Smooth muscle cell of the brain vasculature (primary cell): Measurements from ENCODE around the gene LPAR6.

ENCODE experiments used
- DNase-seq: peaks from one replicate; pipeline ENCODE4 v3.0.0-alpha.2; 2012; ENCODE audit warnings: low read depth, low spot score

The LPAR6 gene

DNA sequence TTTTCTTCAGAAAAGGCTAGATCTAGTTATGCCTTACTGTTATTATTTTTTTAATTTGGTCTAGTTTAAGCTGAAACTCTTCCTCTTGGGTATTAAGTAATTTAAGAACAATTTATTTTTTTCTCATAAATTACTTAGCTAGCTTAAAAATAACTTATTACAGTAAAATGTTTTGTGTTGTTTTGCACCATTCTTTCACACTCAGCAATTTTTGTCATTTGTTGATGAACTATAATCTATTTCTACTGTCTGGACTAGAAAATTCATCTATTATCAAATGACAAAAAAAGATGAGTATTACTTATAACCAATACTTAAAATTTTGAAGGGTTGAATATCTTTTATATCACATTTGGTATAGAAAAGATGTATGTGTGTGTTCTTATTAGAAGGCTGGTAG, 1.6 kb upstream of the LPAR6 start:
- no peak for DNase-seq

DNA sequence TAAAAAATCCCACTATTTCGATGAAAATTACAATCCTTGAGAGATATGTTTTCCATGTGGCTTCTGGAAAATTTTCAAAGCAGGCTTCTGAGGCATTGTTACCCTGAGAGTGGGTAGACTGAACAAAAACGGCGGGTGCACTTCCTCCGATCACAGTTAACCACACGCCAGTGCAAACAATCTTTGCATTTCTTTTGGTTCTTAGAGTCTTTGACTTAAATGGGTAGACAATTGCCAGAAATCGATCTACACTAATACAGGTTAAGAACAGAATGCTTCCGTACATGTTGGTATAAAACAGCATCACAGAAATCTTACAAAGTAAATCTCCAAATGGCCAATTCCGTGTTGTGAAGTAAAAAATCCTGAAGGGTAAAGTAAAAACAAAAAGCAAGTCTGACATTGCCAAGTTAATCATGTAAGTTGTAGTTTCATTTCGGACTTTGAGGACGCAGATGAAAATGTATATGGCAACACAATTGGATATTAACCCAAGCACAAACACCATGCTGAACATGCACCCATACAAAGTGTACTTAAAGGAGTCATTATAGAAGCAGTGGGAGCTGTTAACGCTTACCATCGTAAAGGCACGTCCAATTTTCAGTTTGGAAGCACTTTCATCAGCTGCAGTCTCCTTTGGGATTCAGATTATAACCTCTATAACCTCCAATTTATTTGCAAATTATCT, 927 bp downstream of the LPAR6 start:
- DNase-seq = no peak

DNA sequence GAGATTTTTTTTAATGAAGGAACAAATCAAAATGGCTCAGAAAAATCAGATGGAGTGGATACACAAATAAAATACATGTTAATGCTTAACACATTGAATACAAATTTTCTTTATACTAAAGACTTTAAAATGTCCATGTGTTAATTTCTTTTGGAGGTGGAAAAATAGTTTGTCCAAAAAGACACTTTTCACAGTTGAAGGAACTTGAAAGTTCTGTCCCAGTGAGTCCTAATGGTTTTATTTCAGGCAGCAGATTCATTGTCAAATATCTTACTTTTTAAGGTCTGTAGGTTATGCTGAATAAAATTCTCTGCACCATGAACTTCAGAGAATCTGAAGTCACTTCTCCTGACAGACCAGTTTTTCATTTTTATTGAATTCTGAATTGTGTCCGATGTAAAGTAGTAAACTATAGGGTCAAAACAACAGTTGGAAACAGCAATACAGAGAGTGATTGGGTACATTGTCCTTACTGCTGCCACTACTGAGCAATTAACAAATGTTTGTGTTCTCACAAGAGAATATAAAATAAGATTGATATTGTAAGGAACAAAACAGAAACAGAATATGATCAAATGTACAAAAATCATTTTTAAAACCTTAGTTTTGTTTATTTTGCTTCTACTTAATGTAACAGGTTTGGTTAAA, 1.6 kb downstream of the LPAR6 start:
- no peak for DNase-seq

DNA sequence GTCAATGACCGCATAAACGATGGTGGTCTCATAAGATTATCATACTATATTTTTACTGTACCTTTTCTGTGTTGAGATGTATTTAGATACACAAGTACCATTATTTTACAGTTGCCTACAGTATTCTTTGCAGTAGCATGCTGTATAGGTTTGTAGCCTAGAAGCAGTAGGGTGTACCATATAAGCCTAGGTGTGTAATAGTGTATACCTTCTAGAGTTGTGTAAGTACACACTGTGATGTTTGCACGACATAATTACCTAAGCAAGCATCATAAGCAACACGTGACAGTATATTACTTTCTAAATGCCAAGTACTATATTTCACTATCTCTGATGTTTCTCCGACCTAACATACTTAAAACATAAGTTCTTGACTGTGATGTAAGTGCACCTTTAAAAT, 2.7 kb downstream of the LPAR6 start:
- DNase-seq = no peak

DNA sequence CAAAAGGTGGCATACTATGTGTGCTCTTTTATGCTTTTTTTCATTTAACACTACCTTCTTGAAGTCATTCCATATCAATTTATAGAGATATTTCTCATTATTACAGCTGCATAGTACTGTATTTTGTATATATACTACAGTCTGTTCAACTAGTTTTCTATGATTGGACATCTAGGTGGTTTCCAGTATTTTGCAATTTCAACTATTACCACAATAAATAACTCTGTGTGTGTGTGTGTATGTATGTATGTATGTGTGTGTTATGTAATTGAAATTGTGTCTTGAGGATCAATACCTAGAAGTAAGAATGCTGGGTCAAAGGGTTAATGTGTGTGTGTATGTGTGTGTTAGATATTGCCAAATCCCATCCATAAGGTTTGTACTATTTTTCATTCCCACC, 7.0 kb downstream of the LPAR6 start:
- no peak for DNase-seq

DNA sequence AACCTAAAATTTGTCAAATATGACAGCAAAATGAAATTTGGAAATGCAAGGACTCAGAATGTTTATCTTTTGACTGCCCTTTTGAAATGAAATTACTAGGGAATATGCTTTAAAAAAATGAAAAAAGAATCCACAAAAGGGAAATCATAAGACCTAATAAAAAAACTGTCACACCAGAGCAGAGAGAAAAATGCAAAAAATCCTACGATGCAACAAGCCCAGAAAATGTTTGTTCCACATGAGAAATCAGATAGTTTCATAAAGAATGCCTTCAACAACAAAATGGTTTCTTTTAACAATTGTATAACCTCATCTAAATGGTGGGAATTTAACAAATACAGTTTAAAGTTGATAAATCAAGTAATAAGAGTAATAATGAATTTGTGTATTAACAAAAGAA, 8.0 kb downstream of the LPAR6 start:
- DNase-seq = no peak

DNA sequence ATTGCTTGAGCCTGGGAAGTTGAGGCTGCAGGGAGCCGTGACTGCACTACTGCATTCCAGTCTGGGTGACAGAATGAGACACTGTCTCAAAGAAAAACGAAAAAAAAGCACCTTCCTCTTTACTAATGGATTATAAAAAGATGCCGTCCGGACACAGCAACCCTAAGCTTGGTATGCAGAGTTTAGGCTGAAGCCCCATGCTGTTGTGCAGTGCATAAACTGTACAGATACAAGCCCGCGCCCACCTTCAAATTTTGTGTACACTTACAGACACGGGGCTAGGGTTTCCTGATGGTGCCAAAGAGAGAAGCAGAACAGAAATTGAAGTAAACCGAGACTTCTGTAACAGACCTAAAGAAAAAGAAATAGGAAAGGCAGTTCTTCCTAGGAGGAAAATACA, 9.0 kb downstream of the LPAR6 start:
- DNase-seq = no peak

DNA sequence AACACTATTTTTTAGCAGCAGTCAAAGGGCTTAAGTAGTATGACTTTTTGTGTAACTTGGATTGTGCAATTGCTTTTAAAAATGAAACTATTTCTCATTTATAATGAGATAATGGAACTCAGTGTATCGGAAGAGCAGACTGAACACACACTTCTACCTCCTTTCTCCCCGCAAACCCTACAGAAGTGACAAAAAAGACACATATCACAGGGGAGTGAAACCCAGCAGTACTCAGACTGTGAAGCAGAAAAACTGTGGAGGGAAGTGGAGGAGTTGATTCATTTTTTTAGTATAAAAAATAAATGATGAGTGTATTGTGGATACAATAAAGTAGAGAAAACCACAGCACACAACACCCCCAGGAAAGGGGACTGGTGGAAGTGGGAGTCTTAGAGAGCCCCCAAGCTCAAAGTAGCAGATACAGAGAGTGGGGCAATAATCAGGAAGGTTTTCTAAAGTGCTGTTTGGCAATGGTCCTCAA, 9.7 kb downstream of the LPAR6 start:
- DNase-seq = no peak

DNA sequence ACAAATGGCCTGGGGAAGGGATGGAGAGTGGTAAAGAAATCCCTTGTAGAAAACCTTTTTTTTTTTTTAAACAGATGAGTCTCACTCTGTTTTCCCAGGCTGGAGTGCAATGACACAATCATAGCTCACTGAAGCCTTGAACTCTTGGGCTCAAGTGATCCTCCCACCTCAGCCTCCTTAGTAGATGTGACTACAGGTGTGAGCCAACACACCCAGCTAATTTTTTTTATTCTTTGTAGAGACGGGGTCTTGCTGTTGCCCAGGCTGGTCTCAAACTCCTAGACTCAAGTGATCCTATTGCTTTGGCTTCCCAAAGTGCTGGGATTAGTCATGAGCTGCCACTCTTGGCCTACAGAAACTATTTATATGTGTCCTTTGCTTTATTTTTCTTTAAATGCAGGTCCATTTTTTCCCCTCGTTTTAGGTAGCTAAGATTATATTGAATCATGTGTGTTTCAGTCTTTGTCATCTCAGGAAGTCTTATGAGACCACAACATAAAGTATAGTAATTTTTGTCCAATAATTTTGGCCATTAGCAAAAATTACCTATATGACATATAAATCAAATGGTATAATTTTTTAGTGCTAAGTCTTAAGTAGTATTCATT, 10.5 kb downstream of the LPAR6 start:
- no peak for DNase-seq

DNA sequence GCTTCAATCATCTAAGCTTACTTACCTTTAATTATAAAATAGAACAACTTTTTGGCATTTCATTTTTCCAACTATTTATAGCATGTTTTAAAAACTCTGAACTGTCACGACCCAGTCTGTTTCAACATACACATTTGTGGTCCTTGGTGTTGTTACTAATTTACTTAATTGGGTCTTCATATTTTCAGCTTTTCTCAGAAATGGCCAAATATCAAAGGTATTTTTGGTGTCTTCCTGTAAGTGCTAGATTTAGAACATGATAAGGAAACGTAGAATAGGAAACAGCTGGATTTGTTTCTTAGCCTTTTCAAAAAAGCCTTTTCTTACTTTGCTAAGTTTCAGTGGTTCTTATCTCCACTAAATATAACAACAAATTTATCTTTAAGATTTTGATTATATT, 11.4 kb downstream of the LPAR6 start:
- DNase-seq = no peak

DNA sequence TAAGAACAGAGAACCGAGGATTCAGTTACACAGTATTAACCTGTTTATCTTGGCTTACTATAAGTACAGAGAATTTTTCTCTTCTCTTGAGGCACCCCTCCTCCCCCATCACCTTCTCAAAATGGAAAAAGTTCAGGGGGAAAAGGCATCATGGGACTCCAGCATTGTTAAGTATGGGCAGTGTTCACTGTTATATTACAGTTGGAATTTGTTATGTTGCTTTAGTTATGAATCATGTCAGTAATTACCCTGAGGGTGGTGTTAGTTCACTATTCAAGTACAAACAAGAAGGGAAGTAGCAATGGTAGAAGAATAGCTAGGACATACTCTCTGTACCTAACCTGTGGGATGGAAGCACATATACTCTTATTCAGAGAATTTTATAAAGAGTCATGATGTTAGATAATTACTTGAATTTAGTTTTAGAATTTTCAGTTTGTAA, 12.0 kb downstream of the LPAR6 start:
- DNase-seq = no peak

DNA sequence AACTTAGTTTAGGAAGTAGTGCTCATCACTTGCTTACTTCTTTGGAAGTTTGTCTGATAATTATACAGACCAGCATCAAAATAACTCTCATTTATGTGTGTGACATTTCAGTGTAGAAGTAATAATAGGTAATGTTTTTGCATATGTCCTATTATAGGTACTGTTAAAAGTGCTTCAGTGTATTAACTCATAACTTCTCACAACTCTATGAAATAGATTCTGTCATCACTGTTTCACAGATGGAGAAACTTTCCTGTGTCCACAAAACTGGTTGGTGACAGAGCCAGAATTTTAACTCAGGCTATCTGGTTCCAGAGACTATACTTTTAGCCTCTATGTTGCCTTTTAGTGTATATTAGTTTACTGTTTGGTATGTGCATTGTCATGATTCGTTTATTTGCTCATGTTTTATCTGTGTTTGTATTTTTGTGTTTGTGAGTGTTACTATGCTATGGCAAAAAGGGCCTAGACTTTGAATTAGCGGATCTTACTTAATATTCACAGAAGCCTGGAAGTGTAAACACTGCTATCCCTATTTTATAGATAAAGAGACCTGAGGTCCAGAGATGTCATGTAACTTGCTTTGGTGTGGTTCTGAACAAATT, 12.7 kb downstream of the LPAR6 start:
- no peak for DNase-seq

DNA sequence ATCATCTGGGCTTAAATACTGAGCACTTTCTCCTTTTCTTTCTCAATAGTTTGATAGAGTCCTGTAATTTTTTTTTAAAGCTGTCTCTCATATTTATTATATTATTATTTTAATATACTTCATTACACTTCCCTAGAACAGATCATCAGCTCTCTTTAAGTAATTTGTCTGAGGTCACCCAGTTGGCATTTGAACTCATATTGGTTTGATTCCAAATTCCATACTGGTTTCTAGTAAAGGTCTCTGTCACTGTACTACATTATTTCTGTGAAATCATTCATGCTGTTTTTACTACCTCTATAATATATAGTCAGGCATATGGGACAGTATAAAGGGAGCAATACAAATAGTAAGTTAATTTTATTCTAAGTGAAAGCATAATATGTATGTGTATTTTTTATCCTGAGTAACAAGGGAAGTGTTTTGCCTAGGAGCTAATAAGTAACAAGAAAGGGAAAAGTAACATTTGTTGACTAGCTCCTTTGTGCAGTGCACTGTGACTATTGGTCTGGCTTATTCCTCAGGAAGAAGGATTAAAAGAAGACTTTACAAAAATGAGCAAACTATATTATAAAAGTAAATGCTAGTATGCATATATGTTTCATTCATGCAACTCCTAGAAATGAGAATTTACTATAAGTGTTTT, 14.3 kb downstream of the LPAR6 start:
- DNase-seq = no peak

DNA sequence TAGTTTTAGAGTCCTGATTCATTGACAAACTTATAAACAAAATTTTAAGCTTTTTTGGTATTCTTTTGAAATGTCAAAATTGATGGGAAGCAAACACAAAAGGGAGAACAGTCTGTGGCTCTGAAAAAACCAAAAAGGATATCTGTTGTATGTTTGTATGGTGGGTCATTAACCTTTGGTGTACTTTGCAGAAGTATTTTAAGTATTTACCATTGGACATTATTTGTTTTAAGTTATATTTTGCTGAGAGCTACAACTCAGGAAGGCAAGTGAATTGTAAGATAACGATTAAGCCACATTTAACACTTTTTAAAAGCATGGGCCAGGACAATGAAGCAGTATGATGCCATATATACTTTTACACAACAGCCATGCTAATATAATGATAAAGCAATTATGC, 15.2 kb downstream of the LPAR6 start:
- DNase-seq = no peak

DNA sequence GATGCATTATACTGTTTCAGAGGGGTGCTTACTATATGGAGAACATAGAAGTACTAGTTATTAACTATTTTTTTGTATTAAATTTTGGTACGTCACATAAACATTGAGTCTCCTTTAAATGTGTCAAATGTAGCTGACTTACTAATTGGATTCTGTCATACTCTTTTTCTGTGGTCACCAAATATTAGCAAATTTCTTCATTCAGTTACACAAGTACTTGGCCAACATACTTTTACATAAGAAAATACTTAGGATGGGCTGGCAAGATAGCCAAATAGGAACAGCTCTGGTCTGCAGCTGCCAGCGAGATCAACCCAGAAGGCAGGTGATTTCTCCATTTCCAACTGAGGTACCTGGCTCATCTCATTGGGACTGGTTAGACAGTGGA, 19.2 kb downstream of the LPAR6 start:
- DNase-seq = no peak

DNA sequence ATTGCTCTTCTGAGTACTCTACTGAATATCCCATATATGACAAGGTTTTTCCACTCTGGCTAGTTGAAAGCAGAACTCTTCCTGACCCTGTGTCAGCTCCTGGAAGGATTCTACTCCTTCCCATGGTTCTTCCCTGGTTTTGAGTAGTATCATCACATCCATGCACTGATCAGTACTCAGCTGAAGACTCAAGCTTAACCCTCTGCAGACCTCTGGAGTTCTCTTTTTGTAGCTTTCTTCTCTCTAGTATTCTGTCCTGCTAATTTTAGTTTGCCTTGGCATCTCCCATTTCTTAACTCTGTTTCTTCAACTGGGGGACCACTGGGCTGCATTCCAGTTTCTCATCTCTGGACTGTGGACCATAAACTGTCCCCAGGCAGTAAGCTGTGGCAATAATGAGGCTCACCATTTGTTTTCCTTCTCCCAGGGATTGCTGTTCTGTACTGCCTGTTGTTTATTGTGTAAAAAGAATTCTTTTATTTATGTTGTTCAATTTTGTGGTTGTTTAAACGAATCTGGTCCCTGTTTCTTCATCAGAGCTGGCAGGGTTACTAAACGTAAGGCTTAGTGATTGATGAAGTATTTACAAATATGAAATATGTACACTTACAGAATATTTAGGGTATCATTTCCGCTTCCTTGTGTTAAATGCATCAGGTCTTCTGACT, 19.7 kb downstream of the LPAR6 start:
- DNase-seq = no peak

DNA sequence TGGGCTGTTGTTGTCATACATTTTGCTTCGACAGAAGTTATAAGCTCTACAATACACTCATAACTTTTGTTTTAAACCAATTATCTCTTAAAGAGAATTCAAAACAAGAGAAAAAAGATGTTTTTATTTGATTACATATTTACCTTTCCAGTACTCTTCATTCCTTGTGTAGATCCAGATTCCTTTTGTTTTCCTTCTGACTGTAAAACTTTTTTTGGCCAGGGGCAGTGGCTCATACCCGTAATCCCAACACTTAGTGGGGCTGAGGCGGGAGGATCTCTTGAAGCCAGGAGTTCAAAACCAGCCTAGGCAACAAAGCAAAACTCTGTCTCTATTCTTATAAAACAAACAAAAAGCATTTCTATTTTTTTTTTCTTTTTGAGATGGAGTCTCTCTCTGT, 21.7 kb downstream of the LPAR6 start:
- no peak for DNase-seq

DNA sequence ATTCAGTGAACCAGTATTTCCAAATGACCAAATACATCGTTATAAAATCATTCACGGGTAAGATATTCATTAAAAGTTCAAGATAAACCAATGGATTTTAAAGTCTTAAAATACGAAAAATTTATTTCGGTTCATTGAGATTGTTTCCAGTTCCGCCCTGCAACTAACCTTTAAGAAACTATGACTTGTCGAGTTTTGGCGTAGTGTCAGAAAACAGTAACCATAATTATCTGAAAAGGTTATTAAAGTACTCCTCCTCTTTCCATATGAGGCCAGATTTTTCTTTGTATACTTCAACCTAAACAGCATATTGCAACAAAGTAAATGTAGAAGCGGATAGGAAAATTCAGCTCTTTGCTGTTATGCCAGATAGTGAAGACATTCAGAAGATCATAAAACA, 26.1 kb downstream of the LPAR6 start:
- DNase-seq = no peak

DNA sequence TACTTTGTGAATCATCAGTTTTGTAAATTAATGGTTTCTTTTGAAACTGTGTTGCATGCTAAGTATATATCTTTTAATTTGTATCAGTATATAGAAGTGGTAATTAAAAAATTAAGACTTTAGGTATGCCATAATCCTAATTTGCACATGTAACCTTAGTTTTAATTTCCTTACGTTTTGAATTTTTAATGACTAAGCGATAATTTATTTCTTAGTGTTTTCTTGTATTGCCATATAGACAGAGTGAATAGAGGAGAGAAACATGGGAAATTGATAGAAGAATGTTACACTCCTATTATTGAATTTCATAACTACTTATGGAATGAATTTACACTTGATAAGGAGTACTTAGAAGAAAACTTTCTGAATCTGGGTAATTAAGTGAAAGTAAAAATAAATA, 29.5 kb downstream of the LPAR6 start:
- no peak for DNase-seq

DNA sequence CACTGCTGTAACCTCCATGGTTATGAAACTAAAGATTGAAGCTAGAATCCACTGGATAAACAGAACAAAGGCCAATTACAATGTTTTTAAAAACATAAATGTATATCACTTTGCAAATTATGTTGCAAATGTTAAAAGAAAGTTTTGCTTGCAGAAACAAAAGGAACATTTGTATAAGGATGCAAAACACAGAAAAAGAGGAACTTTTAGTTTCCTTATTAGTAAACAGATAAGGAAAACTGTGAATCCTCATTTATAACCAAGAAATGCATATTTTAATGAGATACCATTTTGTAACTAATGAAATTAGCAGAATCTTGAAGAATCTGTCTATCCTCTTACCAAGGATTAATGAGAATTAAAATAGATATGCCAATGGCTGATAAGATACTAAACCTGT, 32.3 kb downstream of the LPAR6 start:
- no peak for DNase-seq

DNA sequence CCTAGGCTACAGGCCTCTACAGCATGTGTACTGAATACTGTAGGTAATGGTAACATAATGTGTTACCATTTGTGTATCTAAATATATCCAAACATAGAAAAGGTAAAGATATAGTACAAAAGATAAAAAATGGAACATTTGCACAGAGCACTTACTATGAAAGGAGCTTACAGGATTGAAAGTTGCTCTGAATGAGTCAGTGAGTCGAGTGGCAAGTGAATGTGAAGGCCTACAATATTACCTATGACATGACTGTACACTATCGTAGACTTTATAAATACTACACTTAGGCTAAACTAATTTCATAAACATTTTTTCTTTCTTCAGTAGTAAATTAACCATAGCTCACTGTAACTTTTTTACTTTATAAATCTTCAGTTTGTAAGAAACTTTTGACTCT, 35.1 kb downstream of the LPAR6 start:
- DNase-seq = no peak

DNA sequence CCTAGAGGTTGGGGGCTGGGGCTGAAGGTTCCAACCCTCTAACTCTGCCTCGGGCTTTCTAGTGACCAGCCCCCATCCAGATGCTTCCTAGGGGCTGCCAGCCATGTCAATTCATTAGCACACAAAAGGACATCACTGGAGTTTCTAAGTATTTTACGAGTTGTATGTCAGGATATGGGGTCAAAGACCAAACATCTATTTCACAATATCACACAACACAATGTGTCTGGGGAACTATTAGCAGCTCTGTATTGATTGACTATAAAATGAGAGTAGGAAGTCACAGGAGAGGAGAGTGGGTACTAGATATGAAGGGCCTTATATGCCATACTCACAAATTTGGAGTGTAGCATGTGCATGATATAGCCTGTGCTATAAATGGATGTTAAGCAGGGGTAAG, 42.1 kb downstream of the LPAR6 start:
- no peak for DNase-seq
